ENCODE measurements around the gene PAEP.

Gene PAEP

GRCh38 chr9:135521608-135522095, 39.9 kb upstream of the PAEP start:
- ChIA-PET CTCF (no interaction called here), POLR2A (no interaction called here)
- DNase-seq (ENCODE audit: extremely low spot score), result no peak
- TF ChIP-seq CTCF (IDR thresholded peaks at IDR 0.05; ENCODE audit: control extremely low read depth, extremely low read depth, low read depth, missing control alignments), result no peak

GRCh38 chr9:135522137-135522877, 39.2 kb upstream of the PAEP start:
- TF ChIP-seq CTCF (IDR thresholded peaks at IDR 0.05; ENCODE audit: control extremely low read depth, extremely low read depth, low read depth, missing control alignments), result no peak
- POLR2A ChIA-PET, result no interaction called here

GRCh38 chr9:135522931-135523330, 38.6 kb upstream of the PAEP start:
- ChIA-PET CTCF (no interaction called here), POLR2A (no interaction called here)
- TF ChIP-seq CTCF (IDR thresholded peaks at IDR 0.05; ENCODE audit: control extremely low read depth, extremely low read depth, low read depth, missing control alignments), result no peak
- no peak for DNase-seq (ENCODE audit: extremely low spot score)

More at GRCh38 chr9:135522137-135522877, 39.2 kb upstream of the PAEP start:
- DNase-seq (ENCODE audit: extremely low spot score), result no peak
- CTCF ChIA-PET, result no interaction called here

- POLR2A ChIA-PET, result no interaction called here
- CTCF ChIA-PET, result no interaction called here
- no peak for DNase-seq (ENCODE audit: extremely low spot score)
- no peak for TF ChIP-seq CTCF (IDR thresholded peaks at IDR 0.05; ENCODE audit: control extremely low read depth, extremely low read depth, low read depth, missing control alignments)
Measured at GRCh38 chr9:135523521-135524129, 37.9 kb upstream of the PAEP start.

- ChIA-PET CTCF (no interaction called here), POLR2A (no interaction called here)
- no peak for DNase-seq (ENCODE audit: extremely low spot score)
- TF ChIP-seq CTCF (IDR thresholded peaks at IDR 0.05; ENCODE audit: control extremely low read depth, extremely low read depth, low read depth, missing control alignments), result no peak
Measured at GRCh38 chr9:135524130-135524861, 37.3 kb upstream of the PAEP start.

- POLR2A ChIA-PET, result no interaction called here
- DNase-seq (ENCODE audit: extremely low spot score), result no peak
- CTCF ChIA-PET, result no interaction called here
- no peak for TF ChIP-seq CTCF (IDR thresholded peaks at IDR 0.05; ENCODE audit: control extremely low read depth, extremely low read depth, low read depth, missing control alignments)
Measured at GRCh38 chr9:135525241-135526088, 36.1 kb upstream of the PAEP start.

Measured in GM10248 (cell line).